NT2/D1 (cell line): ENCODE results near the gene RSBN1L.
"Not testable (repeated sequence)": the region's sequence is repeated elsewhere in the genome, so short reads cannot be mapped to it uniquely, and the experiment has no call there.

Experiments
- DNase-seq: peaks from one replicate; pipeline ENCODE4 v3.0.0-alpha.2; 2011; ENCODE audit warnings: low read depth, low spot score
- H3K27me3 ChIP-seq: 2 replicates; pipeline ENCODE4 v1.6.0; 2011; ENCODE audit warnings: mild to moderate bottlenecking; ENCODE audit not compliant: insufficient read length, insufficient read depth
- H3K36me3 ChIP-seq: 2 replicates; pipeline ENCODE4 v1.6.1; 2011; ENCODE audit warnings: mild to moderate bottlenecking, low read length, mixed read lengths; ENCODE audit not compliant: insufficient read depth, insufficient read length
- H3K4me1 ChIP-seq: 2 replicates; pipeline ENCODE4 v1.5.1; 2011; ENCODE audit not compliant: insufficient read depth, insufficient read length
- H3K4me3 ChIP-seq: 2 replicates; pipeline ENCODE4 v1.5.1; 2011; ENCODE audit warnings: low read depth; ENCODE audit not compliant: insufficient read length
- H3K9ac ChIP-seq: 2 replicates; pipeline ENCODE4 v1.6.0; 2011; ENCODE audit warnings: low read depth; ENCODE audit not compliant: insufficient read length
- H3K9me3 ChIP-seq: 2 replicates; pipeline ENCODE4 v1.5.1; 2011; ENCODE audit warnings: mild to moderate bottlenecking, low read length; ENCODE audit not compliant: insufficient read depth
- SUZ12 ChIP-seq: IDR thresholded peaks from 2 replicates; pipeline ENCODE4 v1.6.1; 2011; ENCODE audit not compliant: insufficient read length, insufficient read depth; ENCODE audit errors: extremely low read depth
- YY1 ChIP-seq: IDR thresholded peaks from 2 replicates; pipeline ENCODE4 v1.6.1; 2011; ENCODE audit not compliant: insufficient read length, insufficient read depth
- ZNF274 ChIP-seq: IDR thresholded peaks from 2 replicates; pipeline ENCODE4 v1.6.1; 2011; ENCODE audit warnings: mild to moderate bottlenecking, low read depth, low read length

Gene RSBN1L

DNA sequence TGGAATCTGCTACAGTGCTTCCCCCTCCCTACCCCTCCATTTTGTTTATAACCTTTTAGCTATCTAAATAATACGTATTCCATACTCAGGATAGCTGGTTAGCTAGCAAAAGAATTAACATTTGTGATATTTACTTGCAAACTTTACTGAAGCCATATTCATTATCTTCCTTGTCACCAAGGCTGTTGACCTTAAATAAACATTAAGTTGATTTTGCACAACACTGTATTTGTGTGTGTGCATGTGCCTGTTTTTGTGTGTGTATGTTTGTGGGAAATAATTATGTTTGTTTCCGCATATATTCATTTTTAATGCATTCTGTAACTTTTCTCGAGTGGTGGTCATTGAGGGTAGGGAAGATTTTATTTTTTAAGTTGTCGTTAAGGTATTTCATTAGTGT lies 86.1 kb downstream of the RSBN1L start:
- Histone ChIP-seq H3K4me1 (no peaks in the 10 kb centered on the region), H3K27me3 (no peaks in the 10 kb centered on the region), H3K36me3 (peaks cover 14% of the 10 kb centered on the region), H3K9me3 (peaks cover 15% of the 10 kb centered on the region), H3K4me3 (no peak overlapping the region), H3K9ac (no peak overlapping the region)
- TF ChIP-seq SUZ12 (no peak), ZNF274 (no peak), YY1 (no peak)
- no peak for DNase-seq

DNA sequence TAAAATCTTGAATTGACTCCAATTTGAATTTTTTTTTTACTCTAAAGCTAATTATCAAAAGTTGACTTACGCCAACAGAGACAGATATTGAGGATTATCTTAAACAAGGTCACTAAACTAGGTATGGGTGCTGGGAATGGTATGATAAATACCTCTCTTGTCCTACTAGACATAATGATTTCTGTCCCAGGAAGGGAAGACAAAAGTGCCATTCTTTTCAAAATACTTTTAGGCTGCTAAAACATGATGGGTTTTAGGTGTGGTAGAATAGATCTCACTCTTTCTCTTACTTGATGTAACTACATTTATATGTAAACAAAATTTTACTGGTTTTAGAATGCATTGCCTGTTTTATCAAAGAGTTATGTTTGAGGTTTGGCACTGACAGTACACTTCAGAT lies 86.9 kb downstream of the RSBN1L start:
- peaks cover 15% of the 10 kb centered on the region for H3K9me3 ChIP-seq
- H3K27me3 ChIP-seq, result no peaks in the 10 kb centered on the region
- no peak overlapping the region for H3K9ac ChIP-seq
- H3K4me1 ChIP-seq, result no peaks in the 10 kb centered on the region
- TF ChIP-seq ZNF274 (no peak), YY1 (no peak), SUZ12 (no peak)
- no peak overlapping the region for H3K4me3 ChIP-seq
- no peak for DNase-seq
- peaks cover 14% of the 10 kb centered on the region for H3K36me3 ChIP-seq

DNA sequence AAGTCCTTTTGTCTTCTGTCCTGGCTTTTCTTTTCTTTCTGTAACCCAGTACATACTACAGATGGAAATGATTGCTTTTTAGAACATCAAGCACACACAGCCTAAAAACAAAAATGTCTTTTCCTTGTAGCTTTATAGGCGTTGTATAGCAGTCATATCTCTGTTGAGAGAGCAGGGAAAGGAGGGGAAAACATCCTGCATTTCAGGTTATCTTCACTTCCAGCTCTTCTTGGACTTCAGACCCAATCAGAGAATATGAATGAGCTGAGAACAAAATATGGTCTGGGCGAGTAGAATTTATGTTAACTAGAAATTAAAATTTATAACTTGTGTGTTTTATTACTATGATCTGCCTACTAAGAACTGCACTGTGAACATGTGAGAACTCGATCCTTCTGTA lies 87.3 kb downstream of the RSBN1L start:
- Histone ChIP-seq H3K27me3 (no peaks in the 10 kb centered on the region), H3K9me3 (peaks cover 15% of the 10 kb centered on the region), H3K36me3 (peaks cover 10% of the 10 kb centered on the region), H3K9ac (no peak overlapping the region), H3K4me3 (no peak overlapping the region), H3K4me1 (no peaks in the 10 kb centered on the region)
- no peak for TF ChIP-seq ZNF274
- no peak for TF ChIP-seq YY1
- no peak for TF ChIP-seq SUZ12
- DNase-seq, result no peak

DNA sequence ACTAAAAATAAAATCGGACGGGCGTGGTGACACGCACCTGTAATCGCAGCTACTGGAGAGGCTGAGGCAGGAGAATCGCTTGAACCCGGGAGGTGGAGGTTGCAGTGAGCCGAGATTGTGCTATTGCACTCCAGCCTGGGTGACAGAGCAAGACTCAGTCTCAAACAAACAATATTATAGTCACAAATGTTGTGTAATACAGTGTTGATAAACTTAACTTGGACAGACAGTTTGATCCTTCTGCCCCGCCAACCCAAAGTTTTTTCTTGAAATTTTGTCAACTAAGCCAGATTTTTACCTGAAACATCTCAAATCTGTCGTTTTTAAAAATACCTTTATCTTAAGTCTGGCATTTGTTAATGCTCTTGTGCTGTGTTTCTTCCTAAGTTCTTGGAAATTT lies 88.2 kb downstream of the RSBN1L start:
- H3K27me3 ChIP-seq, H3K36me3 ChIP-seq, H3K9ac ChIP-seq, H3K4me1 ChIP-seq, H3K4me3 ChIP-seq, DNase-seq: not testable (repeated sequence)
- peaks cover 15% of the 10 kb centered on the region for H3K9me3 ChIP-seq

DNA sequence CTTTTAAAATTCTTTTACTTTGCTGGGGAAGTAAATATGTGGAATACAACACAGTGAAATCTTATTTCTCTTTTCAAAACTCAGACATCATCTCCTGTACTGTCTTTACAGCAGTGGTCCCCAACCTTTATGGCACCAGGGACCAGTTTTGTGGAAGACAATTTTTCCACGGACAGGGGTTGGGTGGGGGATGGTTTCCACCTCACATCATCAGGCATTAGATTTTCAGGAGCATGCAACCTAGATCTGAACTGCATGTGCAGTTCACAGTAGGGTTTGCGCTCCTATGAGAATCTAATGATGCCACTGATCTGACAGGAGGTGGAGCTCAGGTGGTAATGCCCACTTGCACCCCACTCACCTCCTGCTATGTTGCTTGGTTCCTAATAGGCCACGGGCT lies 89.8 kb downstream of the RSBN1L start:
- H3K9me3 ChIP-seq, result peaks cover 15% of the 10 kb centered on the region
- no peaks in the 10 kb centered on the region for H3K4me1 ChIP-seq
- TF ChIP-seq SUZ12 (no peak), YY1 (no peak), ZNF274 (no peak)
- no peak overlapping the region for H3K4me3 ChIP-seq
- no peak overlapping the region for H3K9ac ChIP-seq
- H3K36me3 ChIP-seq, result no peaks in the 10 kb centered on the region
- no peak for DNase-seq
- no peaks in the 10 kb centered on the region for H3K27me3 ChIP-seq

DNA sequence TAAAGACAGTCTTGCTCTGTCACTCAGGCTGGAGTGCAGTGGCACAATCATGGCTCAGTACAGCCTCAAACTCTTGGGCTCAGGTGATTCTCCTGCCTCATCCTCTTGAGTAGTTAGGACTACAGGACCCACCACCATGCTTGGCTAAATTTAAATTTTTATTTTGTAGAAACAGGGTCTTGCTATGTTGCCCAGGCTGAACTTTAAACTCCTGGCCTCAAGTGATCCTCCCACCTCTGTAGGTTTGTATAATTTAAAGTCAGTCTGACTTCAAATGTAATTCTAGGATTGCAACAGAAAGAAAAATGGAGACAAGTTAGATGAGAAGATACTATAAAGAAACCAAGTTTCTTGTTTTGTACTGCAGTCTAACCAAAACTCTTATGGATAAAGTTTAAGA lies 90.5 kb downstream of the RSBN1L start:
- no peak for TF ChIP-seq ZNF274
- no peak for TF ChIP-seq YY1
- TF ChIP-seq SUZ12, result no peak

DNA sequence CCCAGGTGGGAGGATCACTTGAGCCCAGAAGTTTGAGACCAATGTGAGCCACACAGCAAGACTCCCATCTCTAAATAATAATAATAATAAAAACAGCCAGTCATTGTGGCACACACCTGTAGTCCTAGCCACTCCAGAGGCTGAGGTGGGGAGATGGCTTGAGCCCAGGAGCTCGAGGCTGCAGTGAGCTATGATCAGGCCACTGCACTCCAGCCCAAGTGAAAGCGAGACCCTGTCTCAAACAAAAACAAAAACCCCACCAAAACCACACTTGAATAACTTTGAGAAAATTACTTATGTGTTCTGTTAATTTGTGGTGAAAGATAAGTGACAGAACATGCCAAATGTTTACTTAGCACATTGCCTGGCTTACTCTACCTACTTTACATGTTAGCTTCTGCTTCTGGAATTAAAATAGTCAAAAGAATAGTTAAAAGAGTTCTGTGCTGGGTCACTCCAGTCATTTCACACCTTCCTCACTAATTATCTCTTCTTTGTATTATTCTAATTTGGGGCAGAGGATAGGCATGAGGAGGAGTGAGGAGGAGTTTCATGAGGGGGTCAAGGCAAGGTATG lies 92.2 kb downstream of the RSBN1L start:
- DNase-seq, result no peak
- Histone ChIP-seq H3K9me3 (peaks cover 15% of the 10 kb centered on the region), H3K9ac (no peak overlapping the region), H3K27me3 (no peaks in the 10 kb centered on the region), H3K4me1 (no peaks in the 10 kb centered on the region), H3K4me3 (no peak overlapping the region), H3K36me3 (no peaks in the 10 kb centered on the region)
- TF ChIP-seq YY1, result no peak
- TF ChIP-seq ZNF274, result no peak
- TF ChIP-seq SUZ12, result no peak

More for the DNA sequence above, 90.5 kb downstream of the RSBN1L start:
- Histone ChIP-seq H3K4me1 (no peaks in the 10 kb centered on the region), H3K27me3 (no peaks in the 10 kb centered on the region), H3K36me3 (no peaks in the 10 kb centered on the region), H3K4me3 (no peak overlapping the region), H3K9ac (no peak overlapping the region), H3K9me3 (peaks cover 15% of the 10 kb centered on the region)
- DNase-seq, result no peak

DNA sequence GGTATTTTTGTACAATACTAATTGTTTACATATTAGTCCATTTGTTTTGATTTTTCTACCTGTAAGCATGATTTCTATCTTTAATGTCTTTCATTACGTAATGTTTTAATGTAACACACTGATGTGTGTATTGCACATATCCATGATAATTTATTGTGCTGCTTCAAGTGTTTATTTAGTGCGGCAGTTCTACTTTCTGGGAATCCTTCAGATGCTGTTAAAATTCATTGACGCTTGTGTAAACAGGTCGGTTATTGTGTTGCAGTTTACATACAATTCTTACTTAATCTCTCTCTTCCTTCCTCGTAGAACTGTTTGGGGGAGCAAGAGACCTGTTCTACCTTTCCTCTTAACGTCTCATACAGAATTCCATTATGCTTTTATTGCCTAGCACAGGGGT lies 95.1 kb downstream of the RSBN1L start:
- no peak for DNase-seq
- Histone ChIP-seq H3K4me1 (no peaks in the 10 kb centered on the region), H3K4me3 (no peak overlapping the region), H3K9ac (no peak overlapping the region), H3K36me3 (peaks cover 21% of the 10 kb centered on the region), H3K9me3 (peaks cover 2% of the 10 kb centered on the region), H3K27me3 (no peaks in the 10 kb centered on the region)
- TF ChIP-seq YY1, result no peak
- TF ChIP-seq ZNF274, result no peak
- no peak for TF ChIP-seq SUZ12
